GM20431 (cell line): Measurements from ENCODE around the gene LUC7L.
"Not testable (repeated sequence)": the region's sequence is repeated elsewhere in the genome, so short reads cannot be mapped to it uniquely, and the experiment has no call there.

ENCODE experiments used
- in situ Hi-C: fragments of 300-500 bp; cut with MseI, MboI; formaldehyde crosslinking; loops from one replicate; pipeline ENCODE4 v1.15.0; 2020; ENCODE audit warnings: low sequenced_read_pairs; ENCODE audit not compliant: unreplicated experiment

Gene LUC7L

GRCh38 chr16:169014-169413, 60.2 kb downstream of the LUC7L start:
- in situ Hi-C loops: no loop called here

- in situ Hi-C loops: no loop called here
Measured at GRCh38 chr16:168424-168823, 60.8 kb downstream of the LUC7L start.

GRCh38 chr16:167122-167690, 62.0 kb downstream of the LUC7L start:
- in situ Hi-C loops: no loop called here

- in situ Hi-C loops: no loop called here
Measured at GRCh38 chr16:166375-167121, 62.7 kb downstream of the LUC7L start.

- in situ Hi-C loops: no loop called here
Measured at GRCh38 chr16:165539-166374, 63.5 kb downstream of the LUC7L start, which contains the start of gene HBM. Gene HBM (plus strand): TSS chr16:165978. CDS start chr16:165998, 20 bp downstream.

GRCh38 chr16:164827-165538, 64.3 kb downstream of the LUC7L start:
- in situ Hi-C loops: no loop called here

- in situ Hi-C loops: not testable (repeated sequence)
Measured at GRCh38 chr16:164134-164823, 65.0 kb downstream of the LUC7L start.

GRCh38 chr16:163696-164095, 65.6 kb downstream of the LUC7L start:
- in situ Hi-C loops: not testable (repeated sequence)

GRCh38 chr16:163139-163538, 66.1 kb downstream of the LUC7L start:
- in situ Hi-C loops: not testable (repeated sequence)

GRCh38 chr16:162271-162991, 66.8 kb downstream of the LUC7L start:
- in situ Hi-C loops: no loop called here

GRCh38 chr16:160691-161190, 68.5 kb downstream of the LUC7L start:
- in situ Hi-C loops: no loop called here

GRCh38 chr16:160242-160641, 69.0 kb downstream of the LUC7L start:
- in situ Hi-C loops: not testable (repeated sequence)

GRCh38 chr16:159136-159849, 70.0 kb downstream of the LUC7L start:
- in situ Hi-C loops: no loop called here

GRCh38 chr16:155031-155398, 74.2 kb downstream of the LUC7L start:
- in situ Hi-C loops: no loop called here

- in situ Hi-C loops: no loop called here
Measured at GRCh38 chr16:154217-155030, 74.8 kb downstream of the LUC7L start.

GRCh38 chr16:153550-154216, 75.6 kb downstream of the LUC7L start:
- in situ Hi-C loops: not testable (repeated sequence)

- in situ Hi-C loops: not testable (repeated sequence)
Measured at GRCh38 chr16:153129-153521, 76.1 kb downstream of the LUC7L start.
